Activated T-helper 1 cell treated with Interleukin-2 at 50 U/mL for 16 hours (primary cell): Measurements from ENCODE around the gene SLC52A3.
"Not testable (repeated sequence)": the region's sequence is repeated elsewhere in the genome, so short reads cannot be mapped to it uniquely, and the experiment has no call there.

Experiments used
- DNase-seq: peaks from one replicate; pipeline ENCODE4 v3.0.0-alpha.2; 2020; ENCODE audit warnings: low read depth

The SLC52A3 gene

GRCh38 chr20:768426-768978 lies at the start of gene SLC52A3:
Gene SLC52A3 (minus strand): TSS chr20:768500. CDS start chr20:765774, 2,726 bp downstream.
- DNase-seq: no peak

- DNase-seq: peak; percentile 39
Measured at GRCh38 chr20:815914-816606, 47.8 kb upstream of the SLC52A3 start.

DNA sequence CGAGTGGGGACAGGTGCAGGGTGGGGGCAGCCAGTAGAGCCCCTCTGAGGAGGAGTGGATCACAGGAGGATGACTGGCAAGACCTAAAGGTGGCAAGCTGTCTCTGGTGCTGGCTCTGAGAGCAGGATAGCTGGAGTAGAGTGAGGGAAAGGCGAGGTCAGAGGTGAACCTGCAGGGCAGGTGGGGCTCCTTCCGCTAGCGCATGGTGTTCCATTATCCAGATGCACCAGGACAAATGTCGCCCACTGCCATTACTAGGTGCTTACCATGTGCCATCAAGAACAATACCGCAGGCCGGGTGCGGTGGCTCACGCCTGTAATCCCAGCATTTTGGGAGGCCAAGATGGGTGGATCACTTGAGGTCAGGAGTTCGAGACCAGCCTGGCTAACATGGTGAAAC lies 46.9 kb upstream of the SLC52A3 start:
- no peak for DNase-seq

GRCh38 chr20:813390-813789 lies 45.1 kb upstream of the SLC52A3 start:
- no peak for DNase-seq

GRCh38 chr20:812435-812814 lies 44.1 kb upstream of the SLC52A3 start:
- DNase-seq: not testable (repeated sequence)

DNA sequence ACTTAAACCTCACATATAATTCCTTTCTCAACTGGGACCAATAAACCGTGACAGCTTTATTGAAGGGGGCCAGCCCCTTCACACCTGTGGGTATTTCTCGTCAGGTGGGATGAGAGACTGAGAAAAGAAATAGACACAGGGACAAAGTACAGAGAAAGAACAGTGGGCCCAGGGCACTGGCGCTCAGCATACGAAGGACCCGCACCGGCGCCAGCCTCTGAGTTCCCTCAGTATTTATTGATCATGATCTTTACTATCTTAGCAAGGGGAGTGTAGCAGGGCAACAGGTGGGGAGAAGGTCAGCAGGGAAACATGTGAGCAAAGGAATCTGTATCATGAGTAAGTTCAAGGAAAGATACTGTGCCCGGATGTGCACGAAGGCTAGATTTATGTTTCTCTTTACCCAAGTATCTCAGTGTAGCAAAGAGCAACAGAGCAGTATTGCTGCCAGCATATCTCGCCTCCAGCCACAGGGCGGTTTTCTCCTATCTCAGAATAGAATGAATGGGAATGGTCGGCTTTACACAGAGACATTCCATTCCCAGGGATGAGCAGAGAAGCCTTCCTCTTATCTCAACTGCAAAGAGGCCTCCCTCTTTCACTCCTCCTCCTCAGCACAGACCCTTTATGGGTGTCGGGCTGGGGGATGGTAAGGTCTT lies 43.6 kb upstream of the SLC52A3 start:
- not testable (repeated sequence) for DNase-seq

DNA sequence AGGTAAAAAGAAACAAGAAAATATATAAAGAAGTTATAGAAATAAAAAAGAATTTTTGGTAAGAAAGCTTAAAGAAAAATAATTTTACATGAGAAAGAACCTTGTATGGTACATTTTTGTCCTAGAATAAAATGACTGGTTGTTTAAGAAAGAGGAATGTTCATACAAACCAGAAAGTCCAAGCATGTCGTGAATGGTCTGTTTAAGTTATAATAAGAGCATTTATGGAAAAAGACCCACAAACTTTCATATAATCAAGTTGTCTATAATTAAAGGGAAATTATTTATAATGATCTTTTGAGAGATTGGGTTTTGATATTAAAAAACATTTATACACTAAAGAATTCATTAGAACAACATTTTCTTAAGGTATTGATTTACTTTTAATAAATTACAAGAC lies 37.4 kb upstream of the SLC52A3 start:
- no peak for DNase-seq

DNA sequence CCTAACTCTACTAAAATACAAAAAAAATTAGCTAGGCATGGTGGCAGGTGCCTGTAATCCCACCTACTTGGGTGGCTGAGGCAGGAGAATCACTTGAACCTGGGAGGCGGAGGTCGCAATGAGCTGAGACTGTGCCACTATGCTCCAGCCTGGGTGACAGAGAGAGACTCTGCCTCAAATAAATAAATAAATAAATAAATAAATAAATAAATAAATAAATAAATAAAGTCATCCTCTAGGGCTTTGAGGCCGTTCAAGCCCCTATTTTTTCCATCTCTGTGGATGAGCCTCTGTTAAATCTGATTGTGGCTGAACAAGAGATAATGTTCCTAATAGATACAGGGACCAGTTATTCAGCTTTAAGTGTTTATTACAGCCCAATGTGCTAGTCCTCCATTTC lies 33.4 kb upstream of the SLC52A3 start:
- no peak for DNase-seq

DNA sequence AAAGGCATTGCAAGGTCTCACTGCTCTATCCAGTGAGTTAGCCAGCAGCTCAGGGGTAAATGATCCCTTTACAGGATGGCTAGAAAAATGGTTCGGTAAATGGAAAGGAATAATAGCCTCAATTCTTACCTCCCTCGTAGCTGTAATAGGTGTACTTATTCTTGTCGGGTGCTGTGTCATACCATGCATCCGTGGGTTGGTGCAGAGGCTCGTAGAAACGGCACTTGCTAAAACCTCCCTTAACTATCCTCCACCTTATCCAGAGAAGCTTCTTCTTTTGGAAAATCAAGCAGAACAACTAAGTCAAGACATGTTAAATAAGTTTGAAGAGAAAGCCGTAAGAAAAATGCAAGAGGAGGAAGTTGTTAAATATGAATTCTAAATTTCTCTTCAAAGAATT lies 31.7 kb upstream of the SLC52A3 start:
- not testable (repeated sequence) for DNase-seq

DNA sequence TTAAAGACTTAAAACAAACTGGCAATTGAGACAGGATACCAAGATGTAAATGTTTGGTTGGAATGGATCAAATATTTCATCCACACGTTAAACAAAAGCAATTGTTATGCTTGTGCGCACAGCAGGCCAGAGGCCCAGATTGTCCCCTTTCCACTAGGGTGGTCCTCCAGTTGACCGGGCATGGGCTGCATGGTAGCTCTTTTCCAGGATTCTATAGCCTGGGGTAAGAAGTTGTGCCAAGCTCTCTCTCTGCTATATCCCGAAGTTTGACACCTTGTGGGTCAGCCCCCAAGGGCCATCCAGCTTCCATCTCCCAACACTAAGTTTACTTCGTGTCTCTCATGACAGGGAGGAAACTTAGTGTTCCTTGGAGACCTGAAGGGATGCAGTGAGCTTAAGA lies 30.4 kb upstream of the SLC52A3 start:
- DNase-seq: not testable (repeated sequence)

GRCh38 chr20:796921-797320 lies 28.6 kb upstream of the SLC52A3 start:
- DNase-seq: no peak

GRCh38 chr20:792248-792647 lies 23.9 kb upstream of the SLC52A3 start:
- no peak for DNase-seq

- DNase-seq: no peak
Measured at GRCh38 chr20:791056-791455, 22.8 kb upstream of the SLC52A3 start.

DNA sequence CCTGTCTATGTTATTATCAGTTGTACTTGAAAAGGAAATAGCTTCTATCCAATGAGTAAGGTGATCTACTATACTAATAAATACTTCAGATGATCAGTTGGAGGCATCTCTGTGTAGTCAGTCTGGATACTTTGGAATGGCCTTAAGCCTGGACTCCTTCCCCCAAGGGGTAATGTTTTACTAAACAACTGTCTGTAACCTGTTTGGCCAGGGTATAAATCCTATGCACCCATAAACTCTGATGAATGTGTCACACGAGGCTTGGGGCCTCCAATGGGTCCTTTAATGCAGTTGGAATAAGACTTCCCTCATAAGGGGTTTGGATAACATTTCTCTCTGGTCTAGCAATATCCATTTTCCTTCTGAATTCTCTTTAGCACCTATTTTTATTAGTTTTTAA lies 19.5 kb upstream of the SLC52A3 start:
- DNase-seq: no peak

- no peak for DNase-seq
Measured at GRCh38 chr20:779771-780170, 11.5 kb upstream of the SLC52A3 start.

DNA sequence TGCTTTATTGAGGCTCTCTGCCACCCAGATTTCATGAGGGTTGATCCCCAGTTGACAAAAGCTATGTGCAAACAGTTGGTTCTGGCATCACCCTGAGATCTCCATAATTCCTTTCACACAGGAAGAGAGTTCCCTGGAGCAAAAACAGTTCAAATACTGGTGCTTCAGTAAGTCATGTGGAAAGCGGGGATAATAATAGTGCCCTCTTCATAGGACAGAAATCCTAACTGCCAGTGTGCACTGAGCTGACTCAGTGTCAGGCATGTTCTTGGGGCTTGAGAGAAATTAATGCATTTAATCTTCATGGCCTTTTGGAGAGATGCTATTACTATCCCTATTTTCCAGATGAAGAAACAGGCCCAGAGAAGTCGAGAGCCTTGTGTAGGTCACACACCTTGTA lies 7.9 kb upstream of the SLC52A3 start:
- DNase-seq: no peak

GRCh38 chr20:775679-776135 lies 7.4 kb upstream of the SLC52A3 start:
- no peak for DNase-seq

DNA sequence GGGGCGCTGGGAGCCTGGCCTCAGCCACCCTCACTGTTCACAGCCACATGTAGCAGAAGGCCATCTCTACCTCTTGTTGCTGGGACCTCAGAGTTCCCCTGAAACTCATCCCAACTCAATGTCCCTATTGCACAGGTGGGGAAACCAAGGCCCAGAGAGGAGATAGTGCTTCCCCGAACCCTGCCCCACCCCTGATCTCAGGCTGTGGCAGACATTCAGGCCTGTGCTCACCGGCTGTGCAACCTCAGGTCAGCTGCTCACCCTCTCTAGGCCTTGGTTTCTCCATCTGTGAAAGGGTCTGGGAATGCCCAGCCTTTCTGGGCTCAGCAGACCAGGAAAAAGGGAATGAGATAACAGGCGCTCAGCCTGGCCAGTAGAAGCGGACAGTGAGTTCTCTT lies 6.4 kb upstream of the SLC52A3 start:
- no peak for DNase-seq

- no peak for DNase-seq
Measured at GRCh38 chr20:774016-774659, 5.8 kb upstream of the SLC52A3 start.

DNA sequence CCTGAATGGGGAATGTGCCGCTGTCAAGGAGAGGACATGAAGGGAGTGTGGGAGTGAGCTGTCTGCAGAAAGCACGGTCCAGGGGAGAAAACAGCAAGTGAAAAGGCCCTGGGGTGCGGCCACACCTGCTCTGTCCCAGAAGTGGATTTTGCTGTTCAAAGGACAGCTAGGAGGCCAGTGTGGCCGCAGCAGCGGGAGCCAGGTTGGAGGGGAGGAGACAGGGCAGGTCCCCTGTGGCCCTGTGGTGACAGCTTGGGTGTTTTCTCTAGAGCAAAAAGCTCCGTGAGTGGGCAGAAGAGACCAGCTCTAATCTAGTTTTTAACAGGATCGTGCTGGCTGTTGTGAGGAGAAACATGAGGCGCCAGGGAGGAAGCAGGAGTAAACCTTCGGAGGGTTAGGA lies 4.5 kb upstream of the SLC52A3 start:
- DNase-seq: no peak

DNA sequence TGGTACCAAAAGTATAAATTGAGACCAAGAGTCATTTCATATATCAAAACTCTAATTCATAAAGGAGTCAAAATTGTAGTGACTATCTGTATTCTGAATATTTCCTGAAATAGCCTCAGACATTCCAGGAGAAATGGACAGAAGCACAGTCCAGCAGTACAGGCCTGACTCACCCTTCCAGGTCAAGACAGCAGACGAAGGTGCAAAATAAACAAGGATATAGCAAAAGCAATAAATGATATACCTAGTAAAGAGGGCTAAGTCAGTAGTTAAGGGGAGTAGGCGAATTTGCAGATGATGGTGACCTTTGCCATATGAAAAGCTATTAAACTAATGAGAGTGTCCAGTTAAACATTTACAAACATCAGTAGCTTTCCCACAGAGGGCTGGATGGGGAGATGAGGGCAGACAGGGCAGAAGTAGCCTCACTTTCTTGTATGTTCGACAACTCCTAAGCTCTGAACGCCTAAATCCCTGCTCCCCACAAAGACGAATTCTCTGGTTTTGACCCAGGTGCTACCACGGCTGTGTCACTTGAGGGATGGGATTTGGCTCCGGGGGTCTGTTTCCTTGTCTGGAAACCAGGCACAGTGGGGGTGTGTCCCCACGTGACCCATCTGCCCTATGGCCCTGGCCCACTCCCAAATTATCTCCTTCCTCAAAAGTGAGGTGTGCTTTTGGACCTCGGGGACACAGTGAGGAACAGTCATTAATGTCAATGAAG lies 3.6 kb upstream of the SLC52A3 start:
- DNase-seq: no peak

DNA sequence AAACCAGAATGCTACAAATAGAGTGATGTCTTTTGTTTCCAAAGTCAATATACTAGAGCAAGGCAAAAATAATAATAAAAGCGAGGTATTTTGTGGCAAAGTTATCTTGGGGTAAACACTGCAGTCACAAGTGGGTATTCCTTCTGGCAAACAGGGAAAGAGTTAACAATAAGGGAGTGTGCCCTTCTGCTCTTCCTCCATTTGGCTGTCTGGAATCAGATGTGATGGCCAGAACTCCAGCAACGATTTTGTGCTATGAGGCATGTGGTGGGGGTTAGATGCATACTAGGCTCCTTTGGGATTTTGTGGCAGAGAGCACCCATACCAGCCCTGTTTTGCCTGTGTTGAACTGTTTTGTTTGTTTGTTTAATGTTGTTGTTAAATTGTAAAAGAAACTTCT lies 2.4 kb upstream of the SLC52A3 start:
- no peak for DNase-seq
